Measurements from ENCODE around the gene CDK2AP2.

CDK2AP2 gene

DNA sequence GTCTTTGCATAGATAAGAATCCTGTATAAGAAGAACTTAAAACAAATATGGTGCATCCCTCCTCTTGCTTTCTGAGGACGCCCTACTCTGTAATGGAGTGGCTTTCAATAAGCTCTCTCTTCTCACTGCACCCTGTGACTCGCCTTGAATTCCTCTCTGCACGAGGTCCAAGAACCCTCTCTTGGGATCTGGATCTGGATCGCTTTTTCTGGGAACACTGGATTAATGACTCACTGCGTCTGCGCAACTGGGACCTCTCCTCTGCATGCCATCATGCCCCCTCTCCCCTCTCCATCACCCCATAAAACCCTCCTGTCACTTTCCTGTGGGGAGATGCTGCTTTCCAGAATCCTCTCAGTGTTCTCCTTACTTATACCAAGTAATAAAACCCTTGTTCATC lies 30.3 kb upstream of the CDK2AP2 start:
- no peak overlapping the region for H3K27ac ChIP-seq (ENCODE audit: low read depth, low read length)
- no peak overlapping the region for H3K9ac ChIP-seq (ENCODE audit: low read length)
- TF ChIP-seq, protein P1, sequence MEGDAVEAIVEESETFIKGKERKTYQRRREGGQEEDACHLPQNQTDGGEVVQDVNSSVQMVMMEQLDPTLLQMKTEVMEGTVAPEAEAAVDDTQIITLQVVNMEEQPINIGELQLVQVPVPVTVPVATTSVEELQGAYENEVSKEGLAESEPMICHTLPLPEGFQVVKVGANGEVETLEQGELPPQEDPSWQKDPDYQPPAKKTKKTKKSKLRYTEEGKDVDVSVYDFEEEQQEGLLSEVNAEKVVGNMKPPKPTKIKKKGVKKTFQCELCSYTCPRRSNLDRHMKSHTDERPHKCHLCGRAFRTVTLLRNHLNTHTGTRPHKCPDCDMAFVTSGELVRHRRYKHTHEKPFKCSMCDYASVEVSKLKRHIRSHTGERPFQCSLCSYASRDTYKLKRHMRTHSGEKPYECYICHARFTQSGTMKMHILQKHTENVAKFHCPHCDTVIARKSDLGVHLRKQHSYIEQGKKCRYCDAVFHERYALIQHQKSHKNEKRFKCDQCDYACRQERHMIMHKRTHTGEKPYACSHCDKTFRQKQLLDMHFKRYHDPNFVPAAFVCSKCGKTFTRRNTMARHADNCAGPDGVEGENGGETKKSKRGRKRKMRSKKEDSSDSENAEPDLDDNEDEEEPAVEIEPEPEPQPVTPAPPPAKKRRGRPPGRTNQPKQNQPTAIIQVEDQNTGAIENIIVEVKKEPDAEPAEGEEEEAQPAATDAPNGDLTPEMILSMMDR (IDR thresholded peaks at IDR 0.05; ENCODE audit: insufficient read depth, low read length, poor library complexity, severe bottlenecking) = no peak
- no peak for TF ChIP-seq EZH2phosphoT487 (conservative IDR thresholded peaks at IDR 0.05; ENCODE audit: low read length)
- no peaks in the 10 kb centered on the region for H3K36me3 ChIP-seq (ENCODE audit: low read length)
- no peak overlapping the region for H3K4me3 ChIP-seq (ENCODE audit: insufficient read depth, low read length, poor library complexity, severe bottlenecking)
- peaks cover 13% of the 10 kb centered on the region for H3K9me3 ChIP-seq (ENCODE audit: insufficient read depth, low read length)
- no peaks in the 10 kb centered on the region for H3K27me3 ChIP-seq (ENCODE audit: low read length)
- H4K20me1 ChIP-seq (ENCODE audit: low read depth, low read length) = no peaks in the 10 kb centered on the region
- no peaks in the 10 kb centered on the region for H3K79me2 ChIP-seq (ENCODE audit: insufficient read depth, low read length)
- H3F3A ChIP-seq (ENCODE audit: insufficient read depth) = no peaks in the 10 kb centered on the region
- H2AFZ ChIP-seq (ENCODE audit: low read depth, low read length, severe bottlenecking) = no peak overlapping the region
- no peaks in the 10 kb centered on the region for H3K9me2 ChIP-seq (replicated peaks; ENCODE audit: insufficient read depth, low read length)
- no peak overlapping the region for H3K4me2 ChIP-seq (ENCODE audit: low read depth, low read length, poor library complexity, severe bottlenecking)

DNA sequence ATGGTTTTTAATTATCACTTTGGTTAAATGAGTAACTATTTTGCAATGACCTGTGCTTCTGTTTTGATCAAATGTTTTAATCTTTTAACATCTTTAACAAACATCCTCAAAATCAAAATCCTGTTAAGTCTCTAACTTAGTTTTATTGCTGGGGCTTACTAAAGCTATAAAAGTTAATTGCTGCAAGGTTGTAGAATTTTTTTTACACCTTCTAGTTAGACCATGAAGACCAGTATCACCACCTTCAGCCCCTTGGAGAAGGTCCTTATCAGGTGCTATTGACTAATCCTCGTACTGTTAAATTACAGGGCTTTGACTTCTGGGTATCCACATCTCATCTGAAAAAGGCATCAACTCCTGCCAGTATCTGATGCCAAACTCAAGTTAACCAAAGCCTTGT lies 27.6 kb upstream of the CDK2AP2 start:
- no peak overlapping the region for H3K4me2 ChIP-seq (ENCODE audit: low read depth, low read length, poor library complexity, severe bottlenecking)
- no peaks in the 10 kb centered on the region for H3K36me3 ChIP-seq (ENCODE audit: low read length)
- H3K4me3 ChIP-seq (ENCODE audit: insufficient read depth, low read length, poor library complexity, severe bottlenecking) = no peak overlapping the region
- no peaks in the 10 kb centered on the region for H3F3A ChIP-seq (ENCODE audit: insufficient read depth)
- no peak for TF ChIP-seq EZH2phosphoT487 (conservative IDR thresholded peaks at IDR 0.05; ENCODE audit: low read length)
- TF ChIP-seq, protein P1 (IDR thresholded peaks at IDR 0.05; ENCODE audit: insufficient read depth, low read length, poor library complexity, severe bottlenecking) = no peak
- no peak overlapping the region for H2AFZ ChIP-seq (ENCODE audit: low read depth, low read length, severe bottlenecking)
- H3K9me2 ChIP-seq (replicated peaks; ENCODE audit: insufficient read depth, low read length) = no peaks in the 10 kb centered on the region
- H4K20me1 ChIP-seq (ENCODE audit: low read depth, low read length) = no peaks in the 10 kb centered on the region
- no peak overlapping the region for H3K27ac ChIP-seq (ENCODE audit: low read depth, low read length)
- H3K27me3 ChIP-seq (ENCODE audit: low read length) = no peaks in the 10 kb centered on the region
- no peaks in the 10 kb centered on the region for H3K79me2 ChIP-seq (ENCODE audit: insufficient read depth, low read length)
- H3K9ac ChIP-seq (ENCODE audit: low read length) = no peak overlapping the region
- H3K9me3 ChIP-seq (ENCODE audit: insufficient read depth, low read length) = peaks cover 24% of the 10 kb centered on the region

DNA sequence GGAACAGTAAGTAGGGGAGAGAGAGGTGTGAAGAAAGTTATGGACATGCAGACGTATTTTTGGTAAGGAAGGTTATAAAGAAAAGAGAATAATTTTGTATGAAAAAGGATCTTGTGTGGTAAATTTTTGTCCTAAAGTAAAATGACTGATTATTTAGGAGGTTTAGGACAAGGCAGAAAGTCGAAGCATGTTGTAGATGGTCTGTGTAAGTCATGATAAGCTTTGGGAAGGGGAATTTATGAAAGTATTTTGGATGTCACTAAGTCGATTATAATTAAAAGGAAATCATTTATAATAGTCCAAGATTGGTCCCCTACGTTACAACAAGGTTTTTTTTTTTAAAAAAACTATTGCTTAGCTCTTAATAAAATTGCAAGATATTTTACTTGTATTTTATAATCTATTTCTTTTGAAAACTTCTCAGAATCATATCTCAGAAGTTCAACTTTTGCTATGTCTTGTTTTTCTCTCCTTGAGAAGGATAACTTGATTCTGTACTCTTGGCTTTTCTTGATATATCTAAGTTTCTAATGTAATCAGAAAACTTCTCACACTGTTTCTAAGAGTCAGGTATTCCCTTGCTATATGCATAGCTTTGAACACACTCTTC lies 26.2 kb upstream of the CDK2AP2 start:
- no peak overlapping the region for H3K4me2 ChIP-seq (ENCODE audit: low read depth, low read length, poor library complexity, severe bottlenecking)

More for the DNA sequence above, 26.2 kb upstream of the CDK2AP2 start:
- Histone ChIP-seq H4K20me1 (ENCODE audit: low read depth, low read length) (no peaks in the 10 kb centered on the region), H3K79me2 (ENCODE audit: insufficient read depth, low read length) (no peaks in the 10 kb centered on the region), H3K4me3 (ENCODE audit: insufficient read depth, low read length, poor library complexity, severe bottlenecking) (no peak overlapping the region), H3F3A (ENCODE audit: insufficient read depth) (no peaks in the 10 kb centered on the region), H3K36me3 (ENCODE audit: low read length) (no peaks in the 10 kb centered on the region), H3K9ac (ENCODE audit: low read length) (no peak overlapping the region), H3K27ac (ENCODE audit: low read depth, low read length) (no peak overlapping the region), H3K27me3 (ENCODE audit: low read length) (no peaks in the 10 kb centered on the region), H2AFZ (ENCODE audit: low read depth, low read length, severe bottlenecking) (no peak overlapping the region), H3K9me3 (ENCODE audit: insufficient read depth, low read length) (peaks cover 24% of the 10 kb centered on the region), H3K9me2 (replicated peaks; ENCODE audit: insufficient read depth, low read length) (no peaks in the 10 kb centered on the region)
- TF ChIP-seq, protein P1 (IDR thresholded peaks at IDR 0.05; ENCODE audit: insufficient read depth, low read length, poor library complexity, severe bottlenecking) = no peak
- TF ChIP-seq EZH2phosphoT487 (conservative IDR thresholded peaks at IDR 0.05; ENCODE audit: low read length) = no peak
